GM19193 (cell line): Measurements from ENCODE around the gene JADE2.

Source experiments
- POLR2A ChIP-seq: IDR thresholded peaks from 4 replicates; pipeline ENCODE4 v1.6.1; 2011; ENCODE audit not compliant: insufficient read depth, insufficient read length; ENCODE audit errors: extremely low read depth

Gene JADE2

DNA sequence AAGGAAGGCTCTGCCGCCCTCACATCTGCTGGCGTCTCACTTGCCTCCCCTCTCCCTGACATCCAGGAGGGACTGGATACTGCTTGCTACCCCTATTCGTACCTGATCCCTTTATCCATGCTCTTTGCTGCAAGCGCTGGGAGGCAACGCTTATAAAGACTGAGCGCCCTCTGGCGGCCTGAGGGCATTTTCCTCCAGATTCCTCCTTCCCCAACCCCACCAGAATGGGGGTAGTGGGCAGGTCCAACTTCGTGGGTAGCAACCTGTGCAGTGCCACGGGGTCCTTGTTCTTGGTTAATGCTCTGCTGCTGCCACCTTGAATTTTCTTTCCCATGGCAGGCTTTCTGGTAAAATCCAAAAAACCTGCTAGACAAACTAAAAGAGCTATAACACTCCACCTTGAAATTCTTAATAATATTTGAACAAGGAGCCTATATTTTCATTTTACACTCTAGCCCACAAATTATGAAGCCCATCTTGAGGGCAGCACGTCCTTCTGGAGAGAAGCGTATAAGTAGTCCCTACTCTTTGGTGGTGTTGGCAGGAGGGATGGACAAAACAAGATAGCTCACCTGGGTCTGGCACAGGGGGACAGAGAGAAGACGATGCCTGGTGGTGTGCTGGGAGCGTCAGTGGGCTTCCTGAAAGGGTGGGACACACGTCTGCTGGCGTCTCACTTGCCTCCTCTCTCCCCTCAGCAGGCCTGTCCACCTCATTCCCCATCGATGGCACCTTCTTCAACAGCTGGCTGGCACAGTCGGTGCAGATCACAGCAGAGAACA, 52.5 kb downstream of the JADE2 start:
- no peak for TF ChIP-seq POLR2A

DNA sequence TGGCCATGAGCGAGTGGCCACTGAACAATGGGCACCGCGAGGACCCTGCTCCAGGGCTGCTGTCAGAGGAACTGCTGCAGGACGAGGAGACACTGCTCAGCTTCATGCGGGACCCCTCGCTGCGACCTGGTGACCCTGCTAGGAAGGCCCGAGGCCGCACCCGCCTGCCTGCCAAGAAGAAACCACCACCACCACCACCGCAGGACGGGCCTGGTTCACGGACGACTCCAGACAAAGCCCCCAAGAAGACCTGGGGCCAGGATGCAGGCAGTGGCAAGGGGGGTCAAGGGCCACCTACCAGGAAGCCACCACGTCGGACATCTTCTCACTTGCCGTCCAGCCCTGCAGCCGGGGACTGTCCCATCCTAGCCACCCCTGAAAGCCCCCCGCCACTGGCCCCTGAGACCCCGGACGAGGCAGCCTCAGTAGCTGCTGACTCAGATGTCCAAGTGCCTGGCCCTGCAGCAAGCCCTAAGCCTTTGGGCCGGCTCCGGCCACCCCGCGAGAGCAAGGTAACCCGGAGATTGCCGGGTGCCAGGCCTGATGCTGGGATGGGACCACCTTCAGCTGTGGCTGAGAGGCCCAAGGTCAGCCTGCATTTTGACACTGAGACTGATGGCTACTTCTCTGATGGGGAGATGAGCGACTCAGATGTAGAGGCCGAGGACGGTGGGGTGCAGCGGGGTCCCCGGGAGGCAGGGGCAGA, 53.3 kb downstream of the JADE2 start:
- no peak for TF ChIP-seq POLR2A

DNA sequence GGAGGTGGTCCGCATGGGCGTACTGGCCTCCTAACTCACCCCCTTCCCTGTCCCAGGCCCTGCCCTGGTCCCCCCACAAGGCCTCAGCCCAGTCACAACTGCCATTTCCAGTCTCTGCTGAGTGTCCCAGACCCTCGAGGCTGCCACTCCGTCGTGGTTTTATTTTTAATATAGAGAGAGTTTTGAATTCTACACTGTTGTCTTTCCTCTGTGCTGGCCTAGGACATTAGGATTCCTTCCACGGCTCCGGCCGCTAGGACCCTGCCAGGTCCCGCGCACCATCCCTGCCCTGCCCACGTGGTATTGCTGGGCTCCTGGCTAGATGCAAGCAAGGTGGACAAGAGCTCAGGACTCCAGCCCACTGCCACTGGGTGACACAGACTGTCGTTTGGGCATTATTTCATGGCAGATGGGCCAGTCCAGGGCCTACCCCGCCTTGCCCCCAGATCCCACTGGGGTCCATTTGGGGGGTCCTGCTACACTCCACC, 53.9 kb downstream of the JADE2 start:
- no peak for TF ChIP-seq POLR2A

DNA sequence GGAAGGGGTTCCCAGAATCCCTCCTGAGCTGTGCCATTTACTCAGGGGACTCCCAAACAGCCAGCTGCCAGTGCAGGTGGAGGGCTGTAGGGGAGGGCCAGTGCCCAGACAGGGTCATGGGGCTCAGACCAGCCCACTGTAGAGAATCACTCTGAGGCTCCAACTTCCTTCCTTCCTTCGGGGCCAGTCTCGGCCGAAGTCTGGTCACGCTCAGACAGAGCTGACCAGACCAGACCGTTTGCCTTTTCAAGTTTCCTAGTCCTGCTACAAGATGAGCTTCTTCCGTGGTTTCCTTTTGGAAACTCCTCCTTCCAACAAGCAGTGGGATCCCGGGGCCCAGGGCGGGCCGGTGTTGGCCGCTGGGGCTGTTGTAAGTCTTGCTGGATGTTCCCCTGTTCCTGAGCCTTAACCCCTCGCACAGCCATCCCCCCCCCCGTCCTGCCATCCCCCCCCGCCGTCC, 54.6 kb downstream of the JADE2 start:
- no peak for TF ChIP-seq POLR2A

DNA sequence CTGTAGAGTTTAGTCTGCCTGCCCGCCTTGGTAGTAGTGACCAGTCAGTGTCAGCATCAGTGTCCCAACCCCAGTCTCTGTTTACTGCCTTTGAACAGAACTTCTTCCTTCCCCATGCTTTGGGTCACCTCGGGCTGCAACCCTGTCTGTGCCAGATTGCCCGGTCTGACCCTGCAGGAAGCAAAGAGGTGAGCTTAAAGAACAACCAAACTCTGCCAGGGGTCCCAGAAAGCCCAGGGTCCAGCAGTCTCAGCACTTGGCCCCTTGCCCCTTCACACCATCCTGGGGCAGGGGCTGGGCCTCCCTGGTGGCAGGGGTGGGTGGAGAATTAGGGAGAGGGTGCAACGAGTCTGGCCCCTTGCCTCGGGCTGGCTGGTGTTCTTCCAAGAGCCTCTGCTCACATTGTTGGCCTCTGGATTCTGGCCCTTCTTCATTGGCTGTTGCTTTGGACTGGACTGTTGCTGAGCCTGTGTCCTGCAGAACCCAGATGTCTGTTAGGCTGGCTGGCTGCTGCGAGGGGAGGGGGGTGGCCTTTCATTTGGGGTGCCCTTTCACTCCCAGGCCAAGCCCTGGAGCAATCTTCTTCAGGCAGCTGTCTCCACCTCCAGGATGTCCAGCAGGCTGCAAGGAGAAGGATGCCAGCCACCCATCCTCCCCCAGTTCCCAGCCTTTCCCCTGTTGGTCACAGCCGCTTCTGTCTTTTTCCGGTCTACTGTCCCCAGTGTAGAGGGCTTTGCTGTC, 55.9 kb downstream of the JADE2 start:
- TF ChIP-seq POLR2A: no peak

DNA sequence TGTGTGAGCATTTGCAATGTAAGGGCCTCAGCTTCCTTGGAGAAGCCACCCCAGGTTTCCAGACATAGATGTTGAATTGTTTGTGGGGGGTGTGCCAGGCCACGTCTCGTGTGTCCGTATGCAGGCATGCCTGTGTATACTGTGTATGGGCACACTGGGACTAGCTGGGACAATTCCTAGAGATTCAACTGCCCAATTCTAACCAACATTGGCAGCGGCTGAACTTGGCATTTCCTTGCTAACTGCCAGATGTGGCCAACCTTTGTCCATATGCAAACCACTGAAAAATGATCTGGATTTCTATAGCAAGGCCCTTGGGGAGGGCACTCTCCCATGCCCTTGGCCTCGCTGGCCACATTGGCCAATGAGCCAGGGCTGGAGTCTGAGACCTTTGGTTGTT, 56.8 kb downstream of the JADE2 start:
- no peak for TF ChIP-seq POLR2A

DNA sequence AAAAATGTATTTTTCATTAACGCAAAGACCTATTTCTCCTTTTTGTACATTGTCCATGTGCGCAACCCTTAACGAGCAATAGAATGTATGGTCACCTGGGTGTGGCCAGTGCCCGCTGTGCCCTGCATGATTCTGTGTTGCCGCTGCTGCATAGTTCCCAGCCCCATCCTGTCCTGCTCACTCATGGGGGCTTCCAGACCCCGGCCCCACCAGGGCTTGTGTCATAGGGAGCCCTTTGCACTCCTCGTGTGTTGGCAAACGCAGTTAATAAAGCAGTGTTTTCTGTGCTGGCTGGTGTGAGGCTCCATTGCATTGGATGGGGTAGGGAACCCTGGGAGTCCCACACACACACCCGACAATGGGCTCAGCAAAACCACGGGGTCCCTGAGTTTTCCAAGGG, 57.5 kb downstream of the JADE2 start:
- TF ChIP-seq POLR2A: no peak

DNA sequence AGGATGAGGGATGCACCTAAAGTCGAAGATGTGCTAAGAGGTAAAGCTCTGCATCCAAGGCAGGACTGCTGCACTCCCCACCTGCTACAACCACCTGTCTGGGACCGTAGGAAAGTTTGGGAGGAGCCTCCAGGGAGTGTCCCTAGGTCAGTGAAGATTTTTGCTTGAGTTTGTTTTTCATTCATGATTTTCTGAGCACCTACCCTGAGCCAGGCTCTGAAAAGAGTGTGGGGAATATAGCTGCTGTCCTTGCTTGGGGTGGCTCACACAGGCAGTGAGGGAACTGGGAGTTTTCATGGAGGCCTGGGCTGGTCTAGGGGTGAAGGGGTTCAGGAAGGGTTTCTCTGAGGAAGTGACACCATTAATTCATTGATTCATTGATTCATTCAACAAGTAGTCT, 58.3 kb downstream of the JADE2 start:
- TF ChIP-seq POLR2A: no peak

DNA sequence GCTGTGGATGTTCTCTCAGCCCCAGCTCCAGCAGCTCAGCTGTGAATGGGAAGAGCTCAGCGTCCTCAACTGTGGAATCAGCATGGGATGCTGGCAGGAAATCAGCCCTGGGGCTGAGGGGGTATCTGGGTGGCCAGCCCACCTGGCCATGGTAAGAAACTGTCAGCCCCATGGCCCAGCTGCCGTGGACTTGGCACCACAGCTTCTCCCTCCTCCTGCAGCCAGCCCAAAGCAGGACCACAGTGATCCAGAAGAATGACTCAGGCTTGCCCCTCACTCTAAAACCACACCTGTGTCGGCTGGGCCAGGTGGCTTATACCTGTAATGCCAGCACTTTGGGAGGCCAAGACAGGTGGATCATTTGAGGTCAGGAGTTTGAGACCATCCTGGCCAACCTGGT, 59.2 kb downstream of the JADE2 start:
- no peak for TF ChIP-seq POLR2A

DNA sequence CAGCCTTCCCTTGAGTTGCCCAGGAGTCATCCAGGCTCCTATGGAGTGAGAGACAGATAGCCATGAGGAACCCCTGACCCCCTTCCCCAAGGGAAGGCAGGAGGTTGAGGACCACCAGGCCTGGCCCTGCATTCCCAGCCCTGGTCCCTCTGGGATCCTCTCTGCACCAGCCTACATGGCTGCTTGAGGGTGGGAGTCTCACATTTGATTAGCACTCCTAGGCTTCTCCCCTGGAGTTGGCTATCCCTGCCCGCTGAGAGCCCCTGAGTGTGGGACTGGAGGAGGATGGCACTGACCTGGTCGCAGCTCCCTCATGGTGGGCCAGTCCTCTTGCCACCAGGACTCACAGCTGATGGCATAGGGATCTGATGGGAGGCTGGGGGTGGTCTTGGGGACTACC, 60.5 kb downstream of the JADE2 start:
- no peak for TF ChIP-seq POLR2A

DNA sequence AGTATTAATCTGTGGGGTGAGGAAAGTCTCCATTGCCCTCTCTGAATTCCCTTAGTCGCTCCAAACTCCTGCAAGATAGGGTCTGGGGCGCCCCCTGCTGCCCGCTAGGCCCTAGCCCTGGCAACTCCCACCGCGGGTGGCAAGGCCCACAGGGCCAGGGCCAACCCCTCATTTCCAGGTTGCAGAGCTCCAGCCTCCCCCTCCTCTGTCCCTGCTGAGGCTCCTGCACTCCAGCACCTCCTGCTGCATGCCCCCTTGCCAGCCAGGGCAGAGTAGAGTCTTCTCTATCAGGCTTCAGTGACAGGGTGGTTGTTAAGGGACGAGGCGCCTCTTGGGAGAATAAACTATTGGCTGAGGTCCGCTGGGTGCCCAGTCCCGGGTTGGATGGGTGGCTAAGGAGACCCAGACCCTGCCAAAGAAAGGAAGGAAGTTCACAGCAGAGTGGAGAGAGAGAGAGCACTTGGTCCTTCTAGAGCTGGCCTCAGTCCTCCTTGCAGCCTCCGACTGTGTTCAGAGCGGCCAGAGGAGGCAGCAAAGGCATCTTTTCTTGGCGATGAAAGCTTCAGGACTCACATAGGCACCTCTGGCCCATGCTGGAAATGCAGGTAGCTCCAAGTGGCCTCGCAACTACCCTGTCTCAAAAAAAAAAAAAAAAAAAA, 61.5 kb downstream of the JADE2 start:
- no peak for TF ChIP-seq POLR2A

DNA sequence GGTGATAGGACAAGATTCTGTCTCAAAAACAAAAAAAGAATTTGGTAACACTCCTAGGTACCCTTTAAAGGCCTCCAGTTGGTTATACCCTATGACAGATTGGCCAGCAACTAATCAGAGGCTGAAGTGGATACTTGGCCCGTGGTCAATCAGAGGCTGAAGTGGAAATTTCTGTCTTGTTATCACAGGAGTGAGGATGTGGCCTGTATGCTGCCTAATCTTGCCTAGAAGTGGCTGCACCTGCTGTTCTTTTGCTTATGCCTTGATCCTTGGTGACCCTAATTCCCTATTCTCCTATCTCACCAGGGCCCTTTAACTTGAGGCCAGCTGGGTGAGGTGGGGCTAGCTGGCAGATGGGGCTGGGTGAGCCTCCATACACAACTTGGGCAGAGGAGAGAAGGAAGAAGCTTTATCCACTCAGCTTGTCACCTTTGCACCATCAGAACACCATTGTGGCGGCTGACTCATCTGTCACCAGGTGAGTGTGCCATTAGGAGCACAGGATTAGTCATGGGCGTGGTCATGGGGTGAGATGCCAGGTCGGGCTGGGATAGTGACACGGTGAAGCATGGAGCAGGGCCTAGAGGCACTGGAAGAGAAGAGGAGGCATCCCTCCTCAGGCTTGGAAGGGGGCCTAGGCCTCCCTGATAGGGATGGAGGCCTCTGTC, 65.7 kb downstream of the JADE2 start:
- no peak for TF ChIP-seq POLR2A

DNA sequence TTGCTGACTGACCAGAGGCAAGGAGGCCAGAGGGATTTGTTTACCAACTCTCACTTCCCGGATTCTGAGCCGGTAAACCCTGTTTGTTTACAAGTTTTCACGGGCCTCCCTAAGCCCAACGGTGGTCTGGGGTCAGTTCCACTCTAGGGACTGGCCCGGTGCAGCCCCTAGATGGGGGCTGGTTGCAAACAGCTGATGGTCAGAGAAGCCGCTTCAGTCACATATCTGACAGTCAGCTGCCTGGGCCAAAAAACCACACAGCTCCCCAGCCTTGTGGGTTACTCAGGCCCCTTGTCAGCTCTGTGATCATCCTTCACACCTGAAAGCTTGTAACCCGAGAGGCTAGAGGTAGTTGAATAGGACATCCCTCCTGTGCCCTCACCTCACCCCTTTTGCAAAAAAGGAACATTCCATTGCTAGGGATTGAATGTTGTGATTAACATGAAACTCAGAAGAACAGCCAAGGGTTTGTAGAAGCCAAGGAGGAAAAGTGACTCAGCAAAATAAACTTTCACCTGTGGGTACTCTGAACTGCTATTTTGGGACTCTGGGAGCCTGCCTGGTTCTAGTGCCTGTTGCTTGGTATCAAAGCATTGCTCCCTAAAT, 66.8 kb downstream of the JADE2 start:
- TF ChIP-seq POLR2A: no peak

DNA sequence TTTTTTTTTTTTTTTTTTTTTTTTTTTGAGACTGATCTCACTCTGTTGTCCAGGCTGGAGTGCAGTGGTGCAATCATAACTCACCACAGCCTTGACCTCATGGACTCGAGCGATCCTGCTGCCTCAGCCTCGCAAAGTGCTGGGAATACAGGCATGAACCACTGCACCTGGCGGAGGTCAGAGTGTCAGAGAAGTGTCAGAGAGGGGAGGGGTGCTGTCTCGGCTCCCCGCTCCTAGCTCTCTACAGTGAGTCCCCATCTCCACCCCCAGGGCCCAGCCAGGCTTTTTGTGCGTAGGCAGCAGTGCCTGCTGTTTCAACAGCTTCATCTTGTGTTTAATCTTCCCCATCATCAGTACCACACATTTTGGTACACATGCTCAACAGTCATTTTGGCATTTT, 68.9 kb downstream of the JADE2 start:
- no peak for TF ChIP-seq POLR2A
